HG02973 (cell line): Measurements from ENCODE around the gene TMX4.
"Not testable (repeated sequence)": the region's sequence is repeated elsewhere in the genome, so short reads cannot be mapped to it uniquely, and the experiment has no call there.

Experiments used
- ATAC-seq: cut with Tn5 transposase; IDR thresholded peaks from one replicate; pipeline ENCODE4 v1.9.1; 2021; ENCODE audit warnings: moderate library complexity; ENCODE audit not compliant: unreplicated experiment

The TMX4 gene, protein sequence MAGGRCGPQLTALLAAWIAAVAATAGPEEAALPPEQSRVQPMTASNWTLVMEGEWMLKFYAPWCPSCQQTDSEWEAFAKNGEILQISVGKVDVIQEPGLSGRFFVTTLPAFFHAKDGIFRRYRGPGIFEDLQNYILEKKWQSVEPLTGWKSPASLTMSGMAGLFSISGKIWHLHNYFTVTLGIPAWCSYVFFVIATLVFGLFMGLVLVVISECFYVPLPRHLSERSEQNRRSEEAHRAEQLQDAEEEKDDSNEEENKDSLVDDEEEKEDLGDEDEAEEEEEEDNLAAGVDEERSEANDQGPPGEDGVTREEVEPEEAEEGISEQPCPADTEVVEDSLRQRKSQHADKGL

DNA sequence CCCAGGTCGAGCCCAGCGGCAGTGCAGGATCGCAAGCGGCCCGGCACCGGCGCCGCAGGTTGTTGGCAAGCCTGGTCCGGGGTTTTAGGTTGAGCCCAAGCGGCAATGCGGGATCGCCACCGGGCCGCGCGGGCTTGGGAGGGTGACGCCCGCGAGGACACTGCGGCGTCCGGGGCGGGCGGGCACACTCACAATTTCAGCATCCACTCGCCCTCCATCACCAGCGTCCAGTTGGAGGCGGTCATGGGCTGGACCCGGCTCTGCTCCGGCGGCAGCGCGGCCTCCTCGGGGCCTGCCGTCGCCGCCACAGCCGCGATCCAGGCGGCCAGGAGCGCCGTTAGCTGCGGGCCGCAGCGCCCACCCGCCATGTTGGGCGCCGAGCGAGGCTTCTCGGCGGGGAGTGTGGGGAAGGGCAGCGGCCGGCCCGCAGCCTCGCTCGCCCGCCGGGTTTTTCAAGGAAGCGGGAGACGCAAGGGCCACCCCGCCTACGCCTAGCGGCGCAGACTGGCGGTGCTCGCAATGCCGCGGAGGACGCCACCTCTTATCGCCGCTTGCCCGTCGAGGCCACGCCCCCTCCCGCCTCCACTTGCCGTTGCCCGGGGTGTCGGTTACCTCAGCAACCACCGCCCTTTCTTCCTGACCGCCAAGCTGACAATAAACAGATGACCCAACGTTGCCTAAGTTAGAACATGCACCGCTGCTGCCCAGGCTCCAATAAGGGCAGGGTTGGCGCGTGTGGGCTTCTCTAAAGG lies at the start of gene TMX4:
Gene TMX4, minus strand, starts transcription at position 516 of the 752 bp plus-strand sequence. Its CDS starts 148 bp downstream, at position 368.
- peak; percentile 81 for ATAC-seq

- no peak for ATAC-seq
These were observed 47.5 kb upstream of the TMX4 start for GRCh38 chr20:8067082-8067481.

DNA sequence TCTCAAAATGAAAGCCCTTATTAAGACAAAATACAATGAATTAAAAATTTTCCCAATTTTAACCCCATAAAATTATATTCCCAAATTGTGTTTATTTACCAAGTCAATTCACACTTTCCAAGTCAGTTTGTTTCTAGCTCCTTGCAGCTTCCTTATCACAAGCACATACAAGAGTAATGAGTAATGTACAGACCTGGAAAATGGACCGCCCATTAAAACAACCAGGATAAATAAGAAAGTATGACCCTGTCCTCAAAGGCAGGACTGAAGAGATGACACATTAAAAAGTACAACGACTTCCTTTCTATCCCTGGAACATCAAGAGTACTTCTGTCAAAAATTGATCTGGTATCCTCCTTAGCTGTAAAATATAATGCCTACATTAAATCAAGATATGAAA lies 47.1 kb upstream of the TMX4 start:
- ATAC-seq = no peak

DNA sequence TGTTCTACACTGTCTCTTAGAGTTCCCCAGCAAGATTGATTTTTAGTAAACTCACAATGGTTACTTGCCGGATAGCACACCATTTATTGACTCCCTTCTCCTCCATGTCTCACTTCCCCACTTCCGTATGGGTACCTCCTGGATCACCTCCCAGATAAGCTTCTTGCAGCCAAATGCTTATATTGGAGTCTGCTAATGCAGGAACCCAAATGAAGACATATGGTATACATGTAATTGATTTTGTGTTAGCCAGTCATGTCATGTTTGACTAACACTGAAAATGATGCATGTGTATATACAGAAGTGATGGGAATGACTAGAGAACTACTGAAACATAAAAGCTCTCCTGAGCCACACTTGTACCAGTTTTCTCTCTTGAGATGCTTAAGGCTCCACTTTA lies 46.1 kb upstream of the TMX4 start:
- no peak for ATAC-seq

- no peak for ATAC-seq
These were observed 43.2 kb upstream of the TMX4 start for GRCh38 chr20:8062756-8063155.

- no peak for ATAC-seq
These were observed 42.4 kb upstream of the TMX4 start for GRCh38 chr20:8061861-8062518.

DNA sequence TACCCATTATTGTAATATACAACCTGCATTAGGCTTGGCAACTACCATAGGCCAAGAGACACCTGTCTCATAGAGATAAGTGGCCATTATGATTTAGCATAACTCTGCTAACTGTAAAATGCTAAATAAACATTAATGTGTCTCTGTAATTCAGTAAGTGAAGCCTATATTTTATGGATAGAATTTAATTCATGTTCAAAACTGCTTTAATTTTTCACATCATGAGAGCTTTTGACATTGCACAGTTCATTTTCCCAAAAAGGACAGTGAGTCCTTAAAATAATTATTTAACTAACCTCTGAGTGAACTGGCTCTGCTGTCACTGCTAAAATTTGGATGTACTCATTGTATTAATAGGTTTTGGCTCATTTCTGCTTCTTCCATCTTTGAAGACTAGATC lies 41.4 kb upstream of the TMX4 start:
- ATAC-seq = no peak

DNA sequence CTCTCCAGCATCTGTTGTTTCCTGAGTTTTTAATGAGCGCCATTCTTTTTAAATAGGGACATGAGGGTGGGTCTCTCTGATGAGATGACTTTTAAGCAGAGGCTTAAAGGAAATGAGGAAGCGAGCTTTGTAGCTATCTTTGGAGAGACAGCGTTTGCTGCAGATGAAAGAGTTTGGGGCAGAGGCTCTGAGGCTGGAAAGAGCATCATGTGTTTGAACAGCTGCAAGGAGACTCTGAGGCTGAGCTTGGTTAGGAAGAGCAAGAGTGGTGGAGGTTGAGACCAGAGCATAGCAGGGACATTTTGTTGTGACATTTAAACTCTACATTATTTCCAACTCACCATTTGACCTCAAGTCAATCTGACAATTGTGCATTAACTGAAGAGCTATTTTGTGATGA lies 38.3 kb upstream of the TMX4 start:
- ATAC-seq = no peak

- ATAC-seq = no peak
These were observed 35.5 kb upstream of the TMX4 start for GRCh38 chr20:8055096-8055495.

GRCh38 chr20:8050157-8050837 lies 30.7 kb upstream of the TMX4 start:
- no peak for ATAC-seq

DNA sequence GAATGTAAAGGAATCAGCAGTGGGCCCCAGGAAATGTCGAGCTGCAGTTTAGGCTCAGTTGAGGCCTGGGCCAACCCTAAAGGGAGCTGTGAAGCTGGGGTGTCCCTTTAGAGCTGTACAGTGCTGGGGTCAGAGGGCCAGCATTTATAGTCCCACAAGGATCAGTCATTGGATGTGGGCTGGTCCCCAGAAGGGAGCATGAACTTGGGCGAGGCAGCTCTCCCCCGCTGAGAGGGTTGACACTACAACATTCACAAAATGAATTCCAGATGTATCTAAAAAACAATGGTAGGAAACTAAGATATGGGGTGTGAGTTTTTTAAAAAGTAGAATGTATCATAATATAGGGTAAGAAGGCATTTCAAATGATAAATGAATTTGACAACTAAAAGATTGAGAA lies 29.7 kb upstream of the TMX4 start:
- ATAC-seq = no peak

- no peak for ATAC-seq
These were observed 26.4 kb upstream of the TMX4 start for GRCh38 chr20:8045946-8046345.

GRCh38 chr20:8043687-8044282 lies 24.2 kb upstream of the TMX4 start:
- peak; percentile 72 for ATAC-seq

DNA sequence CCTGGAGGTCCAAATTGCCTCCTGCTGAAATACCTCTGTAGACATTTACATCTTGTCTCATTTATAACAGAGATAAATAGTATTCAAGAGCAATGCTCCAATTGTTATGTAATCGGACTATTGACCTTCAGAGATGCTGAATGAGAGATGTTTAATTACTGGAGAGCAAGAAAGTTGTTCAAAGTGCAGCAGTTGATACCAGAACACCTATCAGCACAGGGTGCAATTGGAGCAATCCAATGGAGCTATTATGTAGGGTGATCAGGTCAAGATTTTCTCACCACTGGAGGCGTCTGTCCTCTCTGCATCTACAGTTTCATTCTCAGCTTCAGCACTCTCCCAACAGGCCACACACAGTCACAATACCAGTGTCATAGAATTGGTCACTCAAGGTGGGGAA lies 19.5 kb upstream of the TMX4 start:
- no peak for ATAC-seq

DNA sequence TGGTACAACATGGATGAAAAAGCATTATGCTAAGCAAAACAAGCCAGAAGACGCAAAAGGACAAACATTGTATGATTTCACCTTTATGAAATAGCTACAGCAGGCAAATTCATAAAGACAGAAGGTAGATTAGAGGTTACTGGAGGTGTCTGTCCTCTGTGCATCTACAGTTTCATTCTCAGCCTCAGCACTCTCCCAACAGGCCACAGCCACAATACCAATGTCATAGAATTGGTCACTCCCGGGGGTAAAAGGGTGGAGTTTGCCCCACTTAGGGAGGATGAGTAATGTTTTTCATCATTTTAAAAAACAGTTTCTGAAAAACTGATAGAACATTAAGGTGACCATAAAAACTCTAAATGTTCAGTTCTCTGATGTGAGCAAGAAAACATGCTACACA lies 17.2 kb upstream of the TMX4 start:
- no peak for ATAC-seq

DNA sequence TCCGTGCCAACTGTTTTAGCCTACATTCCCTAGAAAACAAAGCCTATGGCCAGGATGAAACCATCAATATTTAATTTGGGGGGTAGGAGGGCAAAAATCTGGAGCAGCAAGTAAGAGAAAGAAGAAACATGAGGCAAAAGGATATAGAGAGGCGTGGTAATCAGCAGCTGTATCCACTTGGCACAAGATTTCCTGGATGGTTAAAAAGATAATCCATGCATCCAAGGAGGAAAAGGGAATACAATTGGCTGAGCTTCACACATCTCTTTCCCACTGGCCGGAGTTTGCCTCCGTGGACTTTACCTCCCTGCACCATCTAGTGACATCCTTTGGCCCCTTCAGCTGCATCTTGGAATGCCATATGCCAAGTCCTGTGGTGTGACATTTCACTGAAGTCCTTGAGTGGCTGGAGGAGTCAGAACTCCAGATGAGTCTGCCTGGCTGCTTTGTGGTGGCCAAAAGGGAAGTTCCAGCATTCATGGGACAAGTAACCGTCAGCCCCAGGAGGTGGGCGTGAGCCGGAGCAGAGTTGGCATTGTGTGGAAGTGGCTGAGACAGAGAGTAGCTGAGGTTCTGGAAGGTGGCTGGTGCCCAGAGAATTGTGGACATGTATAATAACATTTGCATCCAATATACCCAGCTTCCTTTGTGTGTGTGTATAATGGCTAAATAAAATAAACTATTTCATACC lies 13.7 kb upstream of the TMX4 start:
- ATAC-seq = no peak

- ATAC-seq = no peak
These were observed 12.9 kb upstream of the TMX4 start for GRCh38 chr20:8032499-8032898.

- not testable (repeated sequence) for ATAC-seq
These were observed 12.0 kb upstream of the TMX4 start for GRCh38 chr20:8031539-8031938.

DNA sequence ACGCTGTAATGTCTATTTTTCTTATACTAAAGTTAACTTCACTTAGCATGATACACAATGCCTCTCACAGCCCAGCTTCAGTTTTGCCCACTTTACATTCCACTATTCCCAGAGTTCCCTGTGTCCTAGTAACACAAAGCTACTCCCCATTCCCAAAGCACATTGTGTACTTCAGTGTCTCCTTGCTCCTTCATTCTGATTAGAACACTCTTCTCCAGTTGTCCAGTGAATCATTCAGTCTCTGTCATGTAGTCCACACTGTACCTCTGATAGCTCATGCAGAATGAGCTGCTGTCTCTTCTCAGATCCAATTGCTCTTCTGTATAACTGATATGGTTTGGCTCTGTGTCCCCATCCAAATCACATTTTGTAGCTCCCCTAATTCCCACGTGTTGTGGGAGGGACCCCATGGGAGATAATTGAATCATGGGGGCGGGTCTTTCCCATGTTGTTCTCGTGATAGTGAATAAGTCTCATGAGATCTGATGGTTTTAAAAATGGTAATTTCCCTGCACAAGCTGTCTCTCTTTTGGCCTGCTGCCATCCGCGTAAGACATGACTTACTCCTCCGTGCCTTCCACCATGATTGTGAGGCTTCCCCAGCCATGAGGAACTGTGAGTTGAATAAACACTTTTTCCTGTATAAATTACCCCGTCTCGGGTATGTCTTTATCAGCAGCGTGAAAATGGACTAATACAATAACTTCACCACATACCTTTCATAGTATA lies 2.1 kb upstream of the TMX4 start:
- ATAC-seq = no peak
